IMR-90 (cell line): Measurements from ENCODE around the gene TEPSIN. TPM values are rescaled to one million over a fixed set of nuclear protein-coding genes. Genes with fewer than 3 reads are reported as not detected.

Experiments used
- ATAC-seq: fragments of 200-7000 bp; cut with Tn5 transposase; 2 replicates; pipeline ENCODE4 v1.9.1; 2020; ENCODE audit warnings: low read depth, mild to moderate bottlenecking, moderate library complexity
- BruUV-seq: library from RNA; stranded (reverse); fragments of 400-500 nt; replicated peaks from 2 replicates; lab custom pipeline; 2021; lab: Mats Ljungman, UMichigan
- CTCF ChIA-PET: fragments of 300-600 bp; formaldehyde crosslinking; extraction: SDS; loops from one replicate; lab custom pipeline; 2021; ENCODE audit warnings: antibody characterized with exemption; lab: Yijun Ruan, JAX
- POLR2A ChIA-PET: fragments of 300-600 bp; sonication (Branson Sonifier 250); formaldehyde crosslinking; loops from one replicate; lab custom pipeline; 2022; ENCODE audit warnings: antibody characterized with exemption; ENCODE audit not compliant: unreplicated experiment; lab: Charles Lee
- DNase-seq: peaks from one replicate; pipeline ENCODE4 v3.0.0; 2013
- H2AFZ ChIP-seq: replicated peaks from 2 replicates; pipeline ENCODE3; 2013; ENCODE audit warnings: low read length, mild to moderate bottlenecking; ENCODE audit not compliant: poor library complexity
- H2AK5ac ChIP-seq: 2 replicates; pipeline ENCODE4 v1.6.1; 2013; ENCODE audit warnings: low read depth, low read length, inconsistent platforms
- H2AK9ac ChIP-seq: replicated peaks from 2 replicates; pipeline ENCODE3; 2013; ENCODE audit warnings: mild to moderate bottlenecking, low read depth, low read length, moderate library complexity; ENCODE audit not compliant: poor library complexity
- H2BK120ac ChIP-seq: 2 replicates; pipeline ENCODE4 v1.6.1; 2013; ENCODE audit warnings: low read depth, low read length, inconsistent platforms
- H2BK15ac ChIP-seq: 3 replicates; pipeline ENCODE4 v1.6.1; 2013; ENCODE audit warnings: low read depth, low read length, inconsistent platforms
- H2BK20ac ChIP-seq: 2 replicates; pipeline ENCODE4 v1.6.1; 2013; ENCODE audit warnings: low read depth, mild to moderate bottlenecking, inconsistent platforms, low read length, moderate library complexity
- H2BK5ac ChIP-seq: 2 replicates; pipeline ENCODE4 v1.6.1; 2013; ENCODE audit warnings: mild to moderate bottlenecking, low read depth, low read length, inconsistent platforms; ENCODE audit not compliant: poor library complexity, severe bottlenecking
- H3K14ac ChIP-seq: replicated peaks from 2 replicates; pipeline ENCODE4 v1.6.1; 2013; ENCODE audit warnings: low read depth, low read length, inconsistent platforms
- H3K18ac ChIP-seq: 2 replicates; pipeline ENCODE4 v1.6.1; 2013; ENCODE audit warnings: low read depth, low read length, control low read depth
- H3K23ac ChIP-seq: 2 replicates; pipeline ENCODE4 v1.6.1; 2013; ENCODE audit warnings: low read depth, low read length, inconsistent platforms
- H3K27ac ChIP-seq: 2 replicates; pipeline ENCODE4 v1.5.1; 2013; ENCODE audit warnings: mild to moderate bottlenecking, control low read depth, low read length; ENCODE audit not compliant: insufficient read depth
- H3K27me3 ChIP-seq: 2 replicates; pipeline ENCODE4 v1.6.1; 2013; ENCODE audit warnings: low read length; ENCODE audit not compliant: control insufficient read depth, insufficient read depth
- H3K36me3 ChIP-seq: 2 replicates; pipeline ENCODE4 v1.6.1; 2013; ENCODE audit warnings: low read length, mixed read lengths; ENCODE audit not compliant: control insufficient read depth, insufficient read depth
- H3K4ac ChIP-seq: 2 replicates; pipeline ENCODE4 v1.6.1; 2013; ENCODE audit warnings: low read depth, low read length, inconsistent platforms
- H3K4me1 ChIP-seq: 2 replicates; pipeline ENCODE4 v1.6.1; 2013; ENCODE audit warnings: low read length, mixed read lengths; ENCODE audit not compliant: control insufficient read depth, insufficient read depth
- H3K4me2 ChIP-seq: 2 replicates; pipeline ENCODE4 v1.6.1; 2013; ENCODE audit warnings: low read depth, mild to moderate bottlenecking, control low read depth, low read length, moderate library complexity
- H3K4me3 ChIP-seq: 2 replicates; pipeline ENCODE4 v1.5.1; 2013; ENCODE audit warnings: low read depth, mild to moderate bottlenecking, control low read depth, low read length, moderate library complexity; ENCODE audit not compliant: insufficient read depth
- H3K56ac ChIP-seq: 2 replicates; pipeline ENCODE4 v1.6.1; 2013; ENCODE audit warnings: low read length, inconsistent platforms; ENCODE audit not compliant: insufficient read depth; ENCODE audit errors: extremely low read depth
- H3K79me1 ChIP-seq, 2 experiments: 2 replicates each; pipeline ENCODE4 v1.6.1; 2013; ENCODE audit warnings: low read length in 2 of 2, inconsistent platforms in 1 of 2, low read depth in 1 of 2
- H3K9ac ChIP-seq: 2 replicates; pipeline ENCODE4 v1.6.1; 2013; ENCODE audit warnings: low read depth, low read length, control low read depth
- H3K9me1 ChIP-seq: 2 replicates; pipeline ENCODE4 v1.6.1; 2013; ENCODE audit warnings: low read length, inconsistent platforms; ENCODE audit not compliant: insufficient read depth
- H3K9me3 ChIP-seq: 2 replicates; pipeline ENCODE4 v1.6.1; 2013; ENCODE audit warnings: low read length; ENCODE audit not compliant: control insufficient read depth, insufficient read depth
- H4K20me1 ChIP-seq: 2 replicates; pipeline ENCODE4 v1.6.1; 2013; ENCODE audit warnings: low read length, inconsistent platforms; ENCODE audit not compliant: insufficient read depth
- H4K5ac ChIP-seq: 2 replicates; pipeline ENCODE4 v1.6.1; 2013; ENCODE audit warnings: mild to moderate bottlenecking, low read depth, low read length, control low read depth
- H4K8ac ChIP-seq, 2 experiments: 2 replicates each; pipeline ENCODE4 v1.6.1; 2013; ENCODE audit warnings: low read depth in 2 of 2, low read length in 2 of 2, control low read depth in 1 of 2, inconsistent platforms in 1 of 2
- H4K91ac ChIP-seq: 2 replicates; pipeline ENCODE4 v1.6.1; 2013; ENCODE audit warnings: low read depth, low read length, inconsistent platforms; ENCODE audit not compliant: insufficient read depth
- BHLHE40 ChIP-seq: fragments of 150-350 bp; IDR thresholded peaks from 2 replicates; pipeline ENCODE4 v1.6.1; 2016; ENCODE audit warnings: mild to moderate bottlenecking, low read depth, low read length
- CHD1 ChIP-seq: IDR thresholded peaks from 2 replicates; pipeline ENCODE4 v1.6.1; 2012; ENCODE audit warnings: low read depth, low read length, improper control_type of control experiment
- MAFK ChIP-seq: IDR thresholded peaks from 2 replicates; pipeline ENCODE4 v1.6.1; 2012; ENCODE audit warnings: low read depth, low read length, improper control_type of control experiment
- MAZ ChIP-seq: IDR thresholded peaks from 2 replicates; pipeline ENCODE4 v1.6.1; 2012; ENCODE audit warnings: low read depth, mild to moderate bottlenecking, low read length, improper control_type of control experiment, moderate library complexity, borderline replicate concordance
- MXI1 ChIP-seq: IDR thresholded peaks from 2 replicates; pipeline ENCODE4 v1.6.1; 2012; ENCODE audit warnings: low read depth, mild to moderate bottlenecking, low read length, moderate library complexity, borderline replicate concordance
- NFE2L2 ChIP-seq: fragments of 150-350 bp; IDR thresholded peaks from 2 replicates; pipeline ENCODE4 v1.6.1; 2016; ENCODE audit warnings: low read depth, mild to moderate bottlenecking, low read length
- POLR2A ChIP-seq: IDR thresholded peaks from 2 replicates; pipeline ENCODE4 v1.6.1; 2012; ENCODE audit warnings: mild to moderate bottlenecking, low read depth, low read length
- SMC3 ChIP-seq: fragments of 150-350 bp; IDR thresholded peaks from 2 replicates; pipeline ENCODE4 v1.6.1; 2016; ENCODE audit warnings: low read depth, mild to moderate bottlenecking, antibody characterized with exemption, low read length, moderate library complexity
- WGBS, 2 experiments: methylation state at CpG; one replicate each; pipeline versions ENCODE4 v1.1.5 to v1.1.7; 2013; ENCODE audit warnings: missing lambda C conversion rate in 2 of 2; ENCODE audit not compliant: insufficient read length in 1 of 2; ENCODE audit errors: extremely low coverage in 2 of 2; 5-methylcytosine and 5-hydroxymethylcytosine counted together
- dilution Hi-C: fragments of 300-500 bp; cut with HindIII; formaldehyde crosslinking; loops from one replicate; pipeline ENCODE4 v1.14.3; 2018; ENCODE audit warnings: low sequenced_read_pairs; ENCODE audit not compliant: unreplicated experiment
- in situ Hi-C: fragments of 300-500 bp; cut with MboI; formaldehyde crosslinking; loops from 3 replicates; pipeline ENCODE4 v1.14.3; 2019; ENCODE audit warnings: low sequenced_read_pairs, inconsistent platforms, mixed read lengths
- intact Hi-C: fragments of 100-400 bp; cut with micrococcal nuclease; formaldehyde crosslinking; loops from 2 replicates; pipeline ENCODE4 v1.10.0; 2022
- polyA plus RNA-seq, 3 experiments: library from polyadenylated mRNA; depleted of rRNA; stranded (reverse); fragments of >200 nt; gene quantifications; 2 replicates each; pipeline ENCODE4 v1.2.3, GENCODE V29; 2012; ENCODE audit warnings: low replicate concordance in 1 of 3
- total RNA-seq: library from RNA; depleted of rRNA; stranded (reverse); fragments of >200 nt; gene quantifications from 2 replicates; pipeline ENCODE4 v1.2.3, GENCODE V29; 2012
- TF ChIP-seq, protein P1 (sequence below): fragments of 150-350 bp; IDR thresholded peaks from 2 replicates; pipeline ENCODE4 v1.6.1; 2017; ENCODE audit warnings: mild to moderate bottlenecking, antibody characterized with exemption, low read length, low read depth

Gene TEPSIN
- total and polyA plus RNA-seq, 2 of the 4 experiments (the other 2 are of a cell fraction): 3.2 to 28.1 TPM

DNA sequence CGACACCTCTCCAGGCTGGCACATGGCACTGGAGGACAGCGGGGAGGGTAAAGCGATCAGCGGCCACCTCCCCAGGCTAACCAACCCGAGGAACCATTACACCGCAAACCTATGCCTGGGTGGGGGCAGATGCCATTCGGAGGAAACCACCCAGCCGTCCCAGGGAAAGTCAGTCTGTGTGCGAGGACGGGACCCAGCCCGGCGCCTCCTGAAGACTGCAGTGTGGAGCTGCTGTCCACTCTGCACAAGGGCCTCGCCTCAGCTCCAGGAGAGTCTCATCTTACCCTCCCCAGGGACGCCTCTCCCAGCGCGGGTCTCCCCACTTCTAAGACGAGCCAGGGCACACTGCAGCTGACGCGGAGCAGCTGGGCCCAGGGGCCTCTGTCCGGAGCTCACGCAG lies 48.3 kb upstream of the TEPSIN start:
- no peak overlapping the region for H3K4me3 ChIP-seq
- CTCF ChIA-PET: no interaction called here
- no peak overlapping the region for H4K8ac ChIP-seq
- TF ChIP-seq SMC3: no peak
- no peak for TF ChIP-seq CHD1
- TF ChIP-seq MAFK: no peak
- TF ChIP-seq POLR2A: no peak
- TF ChIP-seq MXI1: no peak
- no peak for TF ChIP-seq NFE2L2
- no peak for TF ChIP-seq BHLHE40
- TF ChIP-seq, protein P1, sequence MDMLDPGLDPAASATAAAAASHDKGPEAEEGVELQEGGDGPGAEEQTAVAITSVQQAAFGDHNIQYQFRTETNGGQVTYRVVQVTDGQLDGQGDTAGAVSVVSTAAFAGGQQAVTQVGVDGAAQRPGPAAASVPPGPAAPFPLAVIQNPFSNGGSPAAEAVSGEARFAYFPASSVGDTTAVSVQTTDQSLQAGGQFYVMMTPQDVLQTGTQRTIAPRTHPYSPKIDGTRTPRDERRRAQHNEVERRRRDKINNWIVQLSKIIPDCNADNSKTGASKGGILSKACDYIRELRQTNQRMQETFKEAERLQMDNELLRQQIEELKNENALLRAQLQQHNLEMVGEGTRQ: no peak
- TF ChIP-seq MAZ: no peak
- no peak for DNase-seq
- intact Hi-C loops (no loop called here), dilution Hi-C loops (no loop called here), in situ Hi-C loops (no loop called here)
- H3K27ac ChIP-seq: no peak overlapping the region
- H3K18ac ChIP-seq: no peak overlapping the region
- H3K79me1 ChIP-seq: peaks cover 10 to 73% of the 10 kb centered on the region in 2 experiments
- H3K9me1 ChIP-seq: no peaks in the 10 kb centered on the region; the same call in 1 of the 2 replicates
- H3K56ac ChIP-seq: no peak overlapping the region
- no peak overlapping the region for H2AK5ac ChIP-seq
- H3K9ac ChIP-seq: no peak overlapping the region
- peaks cover 38% of the 10 kb centered on the region for H3K36me3 ChIP-seq
- no peak overlapping the region for H3K23ac ChIP-seq
- no peak overlapping the region for H4K91ac ChIP-seq
- H3K14ac ChIP-seq: no peak overlapping the region
- no peak overlapping the region for H2BK120ac ChIP-seq
- no peak for ATAC-seq
- H2BK15ac ChIP-seq: no peak overlapping the region
- H2AK9ac ChIP-seq: no peak overlapping the region
- 100% methylated on average over 2 of the region's 21 CpGs; no CpG with 5 or more reads in 1 of the 2 experiments for WGBS, 2 experiments
- no peak overlapping the region for H3K4ac ChIP-seq
- H4K20me1 ChIP-seq: peaks cover 29% of the 10 kb centered on the region
- peaks cover 3% of the 10 kb centered on the region; the same call in 1 of the 2 replicates for H3K4me1 ChIP-seq
- no peaks in the 10 kb centered on the region for H3K27me3 ChIP-seq
- POLR2A ChIA-PET: no interaction called here
- no peak overlapping the region for H4K5ac ChIP-seq
- BruUV-seq: no TSS peak
- H2BK5ac ChIP-seq: no peak overlapping the region
- H3K9me3 ChIP-seq: no peaks in the 10 kb centered on the region
- H2AFZ ChIP-seq: no peak overlapping the region
- no peak overlapping the region for H2BK20ac ChIP-seq
- no peak overlapping the region for H3K4me2 ChIP-seq
